Vagina (tissue), 2 donors: ENCODE results near the gene GPR137.

Experiments
- POLR2A ChIP-seq, 2 donors: fragments of 450-650 bp; IDR thresholded peaks; one replicate each; pipeline ENCODE4 v1.6.1; 2017; ENCODE audit warnings: antibody characterized with exemption in 2 of 2, mild to moderate bottlenecking in 2 of 2, moderate library complexity in 2 of 2
- TF ChIP-seq, protein P1 (sequence below), 3 experiments: fragments of 450-650 bp in 2 of 3; fragments of 200-600 bp in 1 of 3; sonication (generic) in 1 of 3; IDR thresholded peaks; one replicate each; pipeline ENCODE4 v1.5.1; 2017 to 2019; ENCODE audit warnings: antibody characterized with exemption in 3 of 3, mild to moderate bottlenecking in 2 of 3, moderate library complexity in 2 of 3

- TF ChIP-seq, protein P1, sequence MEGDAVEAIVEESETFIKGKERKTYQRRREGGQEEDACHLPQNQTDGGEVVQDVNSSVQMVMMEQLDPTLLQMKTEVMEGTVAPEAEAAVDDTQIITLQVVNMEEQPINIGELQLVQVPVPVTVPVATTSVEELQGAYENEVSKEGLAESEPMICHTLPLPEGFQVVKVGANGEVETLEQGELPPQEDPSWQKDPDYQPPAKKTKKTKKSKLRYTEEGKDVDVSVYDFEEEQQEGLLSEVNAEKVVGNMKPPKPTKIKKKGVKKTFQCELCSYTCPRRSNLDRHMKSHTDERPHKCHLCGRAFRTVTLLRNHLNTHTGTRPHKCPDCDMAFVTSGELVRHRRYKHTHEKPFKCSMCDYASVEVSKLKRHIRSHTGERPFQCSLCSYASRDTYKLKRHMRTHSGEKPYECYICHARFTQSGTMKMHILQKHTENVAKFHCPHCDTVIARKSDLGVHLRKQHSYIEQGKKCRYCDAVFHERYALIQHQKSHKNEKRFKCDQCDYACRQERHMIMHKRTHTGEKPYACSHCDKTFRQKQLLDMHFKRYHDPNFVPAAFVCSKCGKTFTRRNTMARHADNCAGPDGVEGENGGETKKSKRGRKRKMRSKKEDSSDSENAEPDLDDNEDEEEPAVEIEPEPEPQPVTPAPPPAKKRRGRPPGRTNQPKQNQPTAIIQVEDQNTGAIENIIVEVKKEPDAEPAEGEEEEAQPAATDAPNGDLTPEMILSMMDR (IDR thresholded peaks at IDR 0.05), result no peak
- TF ChIP-seq POLR2A (IDR thresholded peaks at IDR 0.05), result no peak
These were observed 24.0 kb upstream of the GPR137 start for GRCh38 chr11:64261556-64262080.
